ENCODE results near the gene DOK7.

GRCh38 chr4:3434881-3435685, 28.0 kb upstream of the DOK7 start:
- no peak for TF ChIP-seq CTCF (IDR thresholded peaks at IDR 0.05)
- no peak for TF ChIP-seq POLR2AphosphoS5 (IDR thresholded peaks at IDR 0.05)

Data from breast epithelium (tissue), 3 donors.